Measurements from ENCODE around the gene AURKAIP1. TPM values are rescaled to one million over a fixed set of nuclear protein-coding genes. Genes with fewer than 3 reads are reported as not detected.

AURKAIP1 gene
- total RNA-seq, 3 donors from 2014 or later: 150 to 180 (median 177) TPM

- DNase-seq (peak in 2 of 3 donors; percentile 57 to 68), ATAC-seq (peak; percentile 4)
- Histone ChIP-seq H3K4me1 (ENCODE audit: low read depth) (peaks cover 31% of the 10 kb centered on the region), H3K4me3 (peak overlapping the region; percentile 65), H3K36me3 (ENCODE audit: low read depth) (no peaks in the 10 kb centered on the region), H3K9me3 (no peaks in the 10 kb centered on the region)
- intact Hi-C loops (cut with DNase I, micrococcal nuclease): no loop called here
- TF ChIP-seq, protein P1, sequence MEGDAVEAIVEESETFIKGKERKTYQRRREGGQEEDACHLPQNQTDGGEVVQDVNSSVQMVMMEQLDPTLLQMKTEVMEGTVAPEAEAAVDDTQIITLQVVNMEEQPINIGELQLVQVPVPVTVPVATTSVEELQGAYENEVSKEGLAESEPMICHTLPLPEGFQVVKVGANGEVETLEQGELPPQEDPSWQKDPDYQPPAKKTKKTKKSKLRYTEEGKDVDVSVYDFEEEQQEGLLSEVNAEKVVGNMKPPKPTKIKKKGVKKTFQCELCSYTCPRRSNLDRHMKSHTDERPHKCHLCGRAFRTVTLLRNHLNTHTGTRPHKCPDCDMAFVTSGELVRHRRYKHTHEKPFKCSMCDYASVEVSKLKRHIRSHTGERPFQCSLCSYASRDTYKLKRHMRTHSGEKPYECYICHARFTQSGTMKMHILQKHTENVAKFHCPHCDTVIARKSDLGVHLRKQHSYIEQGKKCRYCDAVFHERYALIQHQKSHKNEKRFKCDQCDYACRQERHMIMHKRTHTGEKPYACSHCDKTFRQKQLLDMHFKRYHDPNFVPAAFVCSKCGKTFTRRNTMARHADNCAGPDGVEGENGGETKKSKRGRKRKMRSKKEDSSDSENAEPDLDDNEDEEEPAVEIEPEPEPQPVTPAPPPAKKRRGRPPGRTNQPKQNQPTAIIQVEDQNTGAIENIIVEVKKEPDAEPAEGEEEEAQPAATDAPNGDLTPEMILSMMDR (IDR thresholded peaks at IDR 0.05): no peak
Observed at GRCh38 chr1:1348420-1349255, 26.4 kb downstream of the AURKAIP1 start.

- peak; percentile 81 to 83 (median 81) for DNase-seq
- ATAC-seq: peak; percentile 67
- H3K4me3 ChIP-seq: no peak overlapping the region
- no peaks in the 10 kb centered on the region for H3K9me3 ChIP-seq
- H3K4me1 ChIP-seq (ENCODE audit: low read depth): peaks cover 29% of the 10 kb centered on the region
- no peaks in the 10 kb centered on the region for H3K36me3 ChIP-seq (ENCODE audit: low read depth)
- intact Hi-C loops (cut with DNase I, micrococcal nuclease): no loop called here
- TF ChIP-seq, protein P1 (IDR thresholded peaks at IDR 0.05): no peak
Observed at GRCh38 chr1:1347663-1348419, 27.2 kb downstream of the AURKAIP1 start.

DNA sequence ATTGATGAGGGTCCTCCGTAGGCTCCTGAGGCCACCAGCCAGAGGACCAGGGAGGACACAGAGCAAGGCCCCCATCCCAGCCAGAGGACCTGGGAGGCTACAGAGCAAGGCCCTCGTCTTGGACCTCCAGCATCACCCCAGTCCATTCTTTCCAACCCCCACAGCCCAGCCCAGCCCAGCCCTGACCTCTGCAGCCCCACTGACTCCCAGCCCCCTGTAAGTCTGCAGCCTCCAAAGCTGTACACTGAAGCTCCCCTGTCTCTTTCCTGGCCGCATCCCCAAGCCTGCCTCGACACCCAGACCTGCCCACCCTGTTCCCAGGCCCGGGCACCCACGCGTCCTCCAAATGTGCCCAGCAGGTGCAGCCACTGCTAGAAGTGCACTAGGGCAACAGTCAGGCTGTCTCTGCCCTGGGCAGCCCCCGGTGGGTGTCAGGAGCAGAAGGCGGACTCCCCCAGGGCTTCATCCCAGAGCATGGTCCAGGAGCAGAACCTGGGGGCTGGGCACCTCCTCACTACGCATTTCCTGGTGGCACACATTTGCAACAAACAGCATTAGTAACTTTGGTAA lies 27.9 kb downstream of the AURKAIP1 start:
- DNase-seq (no peak), ATAC-seq (no peak)
- Histone ChIP-seq H3K4me1 (ENCODE audit: low read depth) (peaks cover 29% of the 10 kb centered on the region), H3K36me3 (ENCODE audit: low read depth) (no peaks in the 10 kb centered on the region), H3K4me3 (no peak overlapping the region), H3K9me3 (no peaks in the 10 kb centered on the region)
- intact Hi-C loops (cut with DNase I, micrococcal nuclease): no loop called here
- TF ChIP-seq, protein P1 (IDR thresholded peaks at IDR 0.05): no peak

DNA sequence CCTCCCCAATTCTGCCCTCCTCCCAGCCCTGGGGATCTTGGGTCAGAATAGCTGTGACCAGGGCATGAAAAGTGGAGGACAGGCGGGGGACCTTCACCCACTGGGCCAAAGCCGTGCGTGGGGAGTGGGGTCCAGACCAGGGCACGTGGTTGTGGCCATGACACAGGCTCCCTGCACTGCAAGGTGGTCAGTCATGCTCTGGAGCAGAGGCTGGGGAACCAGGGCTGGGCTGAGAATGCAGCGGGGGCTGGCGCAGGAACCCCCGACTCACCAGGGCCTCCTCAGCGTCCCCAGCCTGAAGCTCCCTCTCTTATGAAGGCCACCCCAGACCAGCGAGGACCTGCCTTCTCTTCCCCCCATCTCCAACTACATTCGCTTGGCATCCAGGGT lies 28.5 kb downstream of the AURKAIP1 start:
- TF ChIP-seq, protein P1 (IDR thresholded peaks at IDR 0.05): no peak
- peaks cover 29% of the 10 kb centered on the region for H3K4me1 ChIP-seq (ENCODE audit: low read depth)
- H3K4me3 ChIP-seq: no peak overlapping the region
- ATAC-seq: no peak
- DNase-seq: no peak
- intact Hi-C loops (cut with DNase I, micrococcal nuclease): no loop called here
- H3K9me3 ChIP-seq: no peaks in the 10 kb centered on the region
- no peaks in the 10 kb centered on the region for H3K36me3 ChIP-seq (ENCODE audit: low read depth)

GRCh38 chr1:1345860-1346500 lies 29.0 kb downstream of the AURKAIP1 start:
- intact Hi-C loops (cut with DNase I, micrococcal nuclease): no loop called here
- ATAC-seq (no peak), DNase-seq (no peak)
- Histone ChIP-seq H3K9me3 (no peaks in the 10 kb centered on the region), H3K4me3 (no peak overlapping the region), H3K4me1 (ENCODE audit: low read depth) (peaks cover 29% of the 10 kb centered on the region), H3K36me3 (ENCODE audit: low read depth) (no peaks in the 10 kb centered on the region)
- TF ChIP-seq, protein P1 (IDR thresholded peaks at IDR 0.05): no peak
